ENCODE data around the gene R3HDM1. TPM values are rescaled to one million over a fixed set of nuclear protein-coding genes. Genes with fewer than 3 reads are reported as not detected.

The R3HDM1 gene
- total and polyA plus RNA-seq, 2 of the 4 experiments (the other 2 are of a cell fraction): 5.9 to 38.1 TPM

GRCh38 chr2:135657806-135658582 lies 126.7 kb downstream of the R3HDM1 start:
- no peak overlapping the region for H3K4me3 ChIP-seq (ENCODE audit: insufficient read depth, low read depth, low read length)
- H3K18ac ChIP-seq (ENCODE audit: low read depth, low read length): no peak overlapping the region
- H2BK5ac ChIP-seq (ENCODE audit: low read depth, low read length, poor library complexity, severe bottlenecking): no peak overlapping the region
- no peaks in the 10 kb centered on the region for H3K9me3 ChIP-seq (ENCODE audit: control insufficient read depth, insufficient read depth, low read length)
- no peak overlapping the region for H3K56ac ChIP-seq (ENCODE audit: extremely low read depth, insufficient read depth, low read length)
- no peak overlapping the region for H4K91ac ChIP-seq (ENCODE audit: insufficient read depth, low read depth, low read length)
- H3K4me2 ChIP-seq (ENCODE audit: low read depth, low read length): no peak overlapping the region
- H3K36me3 ChIP-seq (ENCODE audit: control insufficient read depth, insufficient read depth, low read length): peaks cover 11% of the 10 kb centered on the region
- no peak for ATAC-seq (ENCODE audit: low read depth)
- no peak overlapping the region for H2BK20ac ChIP-seq (ENCODE audit: low read depth, low read length)
- no peak overlapping the region for H4K5ac ChIP-seq (ENCODE audit: low read depth, low read length)
- H3K23ac ChIP-seq (ENCODE audit: low read depth, low read length): no peak overlapping the region
- in situ Hi-C loops (cut with MboI; ENCODE audit: low sequenced_read_pairs): no loop called here
- H2AFZ ChIP-seq (replicated peaks; ENCODE audit: low read length, poor library complexity): no peak overlapping the region
- no peak overlapping the region for H3K9ac ChIP-seq (ENCODE audit: low read depth, low read length)
- H2AK9ac ChIP-seq (replicated peaks; ENCODE audit: low read depth, low read length, poor library complexity): no peak overlapping the region
- H2BK15ac ChIP-seq (ENCODE audit: low read depth, low read length): no peak overlapping the region
- no peaks in the 10 kb centered on the region for H3K4me1 ChIP-seq (ENCODE audit: control insufficient read depth, insufficient read depth, low read length)
- no peak for DNase-seq
- no TSS peak for BruUV-seq (replicated peaks)
- no CpG with 5 or more reads among the region's 12 CpGs for WGBS, 2 experiments (ENCODE audit: extremely low coverage in 2 of 2, insufficient read length in 1 of 2)
- dilution Hi-C loops (cut with HindIII; ENCODE audit: low sequenced_read_pairs, unreplicated experiment): no loop called here
- H4K8ac ChIP-seq (ENCODE audit: low read depth in 2 of 2, low read length in 2 of 2): no peak overlapping the region
- ChIA-PET POLR2A (ENCODE audit: unreplicated experiment) (interaction anchor here (0.6 kb wide), 1 partner anchor 616 kb away, joined by 3 read pairs; no protein-coding TSS in a partner anchor), CTCF (interaction anchor here (0.6 to 1.2 kb wide), 3 partner anchors 12 to 127 kb away, joined by 3 to 4 read pairs (median 3); no protein-coding TSS in a partner anchor)
- no peak overlapping the region for H3K4ac ChIP-seq (ENCODE audit: low read depth, low read length)
- no peaks in the 10 kb centered on the region for H3K27me3 ChIP-seq (ENCODE audit: control insufficient read depth, insufficient read depth, low read length)
- H2AK5ac ChIP-seq (ENCODE audit: low read depth, low read length): no peak overlapping the region
- H2BK120ac ChIP-seq (ENCODE audit: low read depth, low read length): no peak overlapping the region
- 0 out of 2 replicates have a peak, but pooled peaks cover 2% of the 10 kb centered on the region for H3K9me1 ChIP-seq (ENCODE audit: insufficient read depth, low read length)
- H3K14ac ChIP-seq (replicated peaks; ENCODE audit: low read depth, low read length): no peak overlapping the region
- H3K79me1 ChIP-seq (ENCODE audit: low read depth in 1 of 2, low read length in 2 of 2): no peaks in the 10 kb centered on the region; a peak in 1 of 4 replicates
- no peak overlapping the region for H3K27ac ChIP-seq (ENCODE audit: insufficient read depth, low read length)
- intact Hi-C loops (cut with micrococcal nuclease): no loop called here
- H4K20me1 ChIP-seq (ENCODE audit: insufficient read depth, low read length): no peaks in the 10 kb centered on the region
- no peak for TF ChIP-seq NFE2L2 (IDR thresholded peaks at IDR 0.05; ENCODE audit: low read depth, low read length)
- no peak for TF ChIP-seq MXI1 (IDR thresholded peaks at IDR 0.05; ENCODE audit: borderline replicate concordance, low read depth, low read length)
- no peak for TF ChIP-seq ELK1 (IDR thresholded peaks at IDR 0.05; ENCODE audit: borderline replicate concordance, low read depth, low read length)
- TF ChIP-seq USF2 (IDR thresholded peaks at IDR 0.05; ENCODE audit: low read depth, low read length): no peak
- TF ChIP-seq CHD1 (IDR thresholded peaks at IDR 0.05; ENCODE audit: low read depth, low read length): no peak
- no peak for TF ChIP-seq MAFK (IDR thresholded peaks at IDR 0.05; ENCODE audit: low read depth, low read length)
- no peak for TF ChIP-seq FOS (IDR thresholded peaks at IDR 0.05; ENCODE audit: low read depth, low read length)
- TF ChIP-seq MAZ (IDR thresholded peaks at IDR 0.05; ENCODE audit: borderline replicate concordance, low read depth, low read length): no peak
- no peak for TF ChIP-seq BHLHE40 (IDR thresholded peaks at IDR 0.05; ENCODE audit: low read depth, low read length)
- TF ChIP-seq POLR2A (IDR thresholded peaks at IDR 0.05; ENCODE audit: low read depth, low read length): no peak
- no peak for TF ChIP-seq RAD21 (IDR thresholded peaks at IDR 0.05; ENCODE audit: low read length)
- TF ChIP-seq SMC3 (IDR thresholded peaks at IDR 0.05; ENCODE audit: low read depth, low read length): no peak
- no peak for TF ChIP-seq RCOR1 (IDR thresholded peaks at IDR 0.05; ENCODE audit: insufficient replicate concordance, low read length)
- no peak for TF ChIP-seq CEBPB (IDR thresholded peaks at IDR 0.05; ENCODE audit: low read depth, low read length)
- TF ChIP-seq RFX5 (IDR thresholded peaks at IDR 0.05; ENCODE audit: low read depth, low read length): no peak
